ENCODE measurements around the gene SPIN4.
"Not testable (repeated sequence)": the region's sequence is repeated elsewhere in the genome, so short reads cannot be mapped to it uniquely, and the experiment has no call there.

Gene SPIN4

DNA sequence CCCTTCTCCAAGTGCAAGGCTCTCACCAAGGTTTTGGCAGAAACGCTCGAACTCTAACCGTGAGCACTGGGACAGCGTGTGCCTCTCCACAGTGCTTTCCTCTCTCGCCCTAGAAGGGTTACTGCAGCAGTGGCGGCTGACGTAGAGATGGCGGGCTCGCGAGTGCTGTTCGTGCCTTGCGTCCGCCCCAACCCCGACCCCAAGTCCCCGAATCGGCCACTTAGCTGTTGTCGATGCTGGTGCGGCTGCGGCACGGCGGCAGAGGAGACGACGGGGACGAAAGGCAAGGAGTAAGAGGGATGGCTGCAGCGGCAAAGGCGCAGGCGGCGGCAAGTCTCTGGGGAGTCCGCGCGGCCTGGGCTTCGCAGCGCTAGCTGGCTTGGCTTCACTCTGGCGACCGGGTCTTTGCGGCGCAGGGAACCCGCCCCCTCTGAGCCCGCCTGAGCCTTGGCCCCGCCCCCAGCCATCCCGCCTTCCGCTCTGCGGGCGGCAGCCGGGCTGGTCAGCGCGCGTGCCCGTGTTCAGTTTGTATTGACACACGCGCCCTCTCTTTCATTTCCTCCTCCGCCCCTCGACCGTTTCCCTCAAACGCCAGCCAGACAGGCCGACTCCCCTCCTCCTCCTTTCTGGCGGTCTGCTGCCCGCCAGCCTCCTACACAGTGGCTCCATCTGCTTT, at the start of gene SPIN4:
SPIN4 (minus strand) TSS at position 392 of the 676 bp plus-strand sequence. CDS start 513 bp downstream, outside the sequence.
- peak; percentile 2 to 24 (median 8) for DNase-seq

DNA sequence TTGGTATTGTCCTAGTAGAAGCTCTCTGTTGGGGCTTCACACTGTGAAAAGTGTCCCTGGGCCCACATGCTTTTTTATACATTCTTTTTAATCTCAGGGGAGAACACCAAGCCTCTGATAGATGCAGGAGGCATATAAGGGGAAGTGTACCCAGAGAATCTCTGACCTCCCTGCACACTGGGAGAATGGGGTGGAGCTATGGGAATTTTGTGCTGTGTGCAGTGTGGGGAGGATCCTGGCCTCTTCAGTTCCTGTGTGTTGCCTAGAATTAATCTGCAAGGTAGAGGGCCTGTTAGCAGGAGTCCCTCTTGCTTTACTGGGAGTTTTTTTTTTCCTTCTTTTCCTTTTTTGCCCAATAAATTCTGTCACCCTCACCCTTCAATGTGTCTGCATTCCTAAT, 49.2 kb upstream of the SPIN4 start:
- no peak for DNase-seq

DNA sequence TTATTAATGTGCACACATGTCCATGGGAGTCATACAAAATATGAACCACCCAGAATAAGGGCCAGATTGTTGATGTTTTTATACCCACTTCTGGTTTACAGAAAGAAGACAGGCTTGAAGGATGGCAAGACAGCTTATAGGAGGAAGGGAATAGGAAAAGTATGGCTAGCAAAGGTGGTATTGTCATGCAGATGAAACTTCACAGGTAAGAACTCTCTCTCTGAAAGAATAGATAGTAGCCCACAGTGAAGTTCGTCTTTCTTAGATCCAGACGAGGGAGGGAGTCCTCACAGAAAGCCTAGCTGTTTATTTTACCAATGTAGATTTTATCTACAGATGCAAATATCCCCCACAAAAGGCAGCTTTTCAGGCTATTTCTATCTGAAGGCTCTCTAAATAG, 43.7 kb upstream of the SPIN4 start:
- DNase-seq: no peak

DNA sequence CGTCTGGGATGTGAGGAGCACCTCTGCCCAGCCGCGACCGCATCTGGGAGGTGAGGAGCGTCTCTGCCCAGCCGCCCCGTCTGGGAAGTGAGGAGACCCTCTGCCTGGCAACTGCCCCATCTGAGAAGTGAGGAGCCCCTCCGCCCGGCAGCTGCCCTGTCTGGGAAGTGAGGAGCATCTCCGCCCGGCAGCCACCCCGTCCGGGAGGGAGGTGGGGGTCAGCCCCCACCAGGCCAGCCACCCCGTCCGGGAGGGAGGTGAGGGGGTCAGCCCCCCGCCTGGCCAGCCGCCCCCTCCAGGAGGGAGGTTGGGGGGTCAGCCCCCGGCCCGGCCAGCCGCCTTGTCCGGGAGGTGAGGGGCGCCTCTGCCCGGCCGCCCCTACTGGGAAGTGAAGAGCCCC, 42.0 kb upstream of the SPIN4 start:
- not testable (repeated sequence) for DNase-seq

GRCh38 chrX:63387411-63387810, 36.3 kb upstream of the SPIN4 start:
- no peak for DNase-seq

GRCh38 chrX:63384263-63384662, 33.1 kb upstream of the SPIN4 start:
- not testable (repeated sequence) for DNase-seq

DNA sequence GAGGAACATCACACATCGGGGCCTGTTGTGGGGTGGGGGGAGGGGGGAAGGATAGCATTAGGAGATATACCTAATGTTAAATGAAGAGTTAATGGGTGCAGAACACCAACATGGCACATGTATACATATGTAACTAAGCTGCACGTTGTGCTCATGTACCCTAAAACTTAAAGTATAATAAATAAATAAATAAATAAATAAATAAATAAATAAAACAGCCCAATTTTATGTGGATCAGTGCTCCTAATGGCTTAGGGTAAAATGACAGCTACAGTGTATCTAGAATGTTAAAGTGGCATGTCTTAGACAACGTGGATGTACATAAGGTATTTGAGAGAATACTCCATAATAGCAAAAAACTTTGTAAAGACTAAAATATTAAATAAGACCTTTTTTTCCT, 21.9 kb upstream of the SPIN4 start:
- DNase-seq: not testable (repeated sequence)

- not testable (repeated sequence) for DNase-seq
Observed at GRCh38 chrX:63367699-63368098, 16.6 kb upstream of the SPIN4 start.

DNA sequence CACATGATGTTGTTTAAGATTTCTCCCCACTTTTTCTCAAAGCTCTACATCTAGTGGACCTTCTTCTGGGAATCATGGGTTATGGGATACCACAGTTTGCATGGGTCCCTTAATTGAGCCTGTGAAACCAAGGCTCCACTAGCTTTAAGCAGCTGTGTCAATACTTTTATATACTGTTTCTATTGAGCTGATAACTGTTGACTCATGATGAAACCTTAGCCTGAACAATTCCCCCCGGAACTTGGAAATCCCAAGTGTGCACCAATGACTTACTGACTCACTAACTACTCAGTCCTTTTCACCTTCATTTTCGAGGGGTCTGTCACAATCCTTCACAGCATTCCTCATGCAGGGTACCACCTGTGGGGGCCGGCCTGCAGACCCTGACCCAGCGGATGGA, 12.7 kb upstream of the SPIN4 start:
- DNase-seq: no peak

DNA sequence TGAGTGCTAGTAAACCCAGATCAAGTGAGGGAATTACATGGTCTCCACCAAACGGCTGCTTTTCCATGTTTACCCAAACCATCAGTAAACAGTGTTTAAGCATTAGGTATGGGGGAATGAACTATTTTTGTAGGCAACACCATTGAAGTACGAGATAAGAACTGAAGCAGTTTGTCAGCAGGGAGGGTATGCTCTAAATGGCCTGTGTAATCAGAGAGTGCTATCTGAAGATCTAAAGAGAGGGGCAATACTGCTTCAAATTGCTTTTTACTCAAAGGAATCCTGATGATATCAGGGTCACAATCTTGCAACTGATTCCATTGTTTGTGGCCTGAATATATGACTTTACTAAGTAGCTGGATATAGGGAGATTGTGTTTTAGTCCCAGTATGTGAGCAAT, 10.4 kb upstream of the SPIN4 start:
- no peak for DNase-seq

DNA sequence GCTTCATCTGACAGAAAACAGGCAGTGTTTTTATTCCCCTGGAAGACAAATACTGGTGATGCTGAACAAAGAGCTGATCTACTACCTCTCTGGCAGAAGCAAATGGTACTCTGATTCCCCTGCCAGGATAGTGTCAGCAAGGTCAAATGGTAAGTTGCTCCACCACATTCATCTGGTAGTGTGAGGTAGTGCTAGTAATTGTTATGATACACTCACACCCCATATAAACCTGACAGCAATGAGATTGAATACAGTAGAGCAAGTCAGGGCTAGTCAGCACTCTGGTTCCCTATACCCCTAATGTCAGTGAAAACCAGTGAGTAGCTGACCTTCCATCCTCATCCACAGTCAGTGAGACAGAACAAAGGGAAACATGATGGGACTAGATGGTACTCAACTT, 3.4 kb upstream of the SPIN4 start:
- no peak for DNase-seq

- peak in 1 of 4 experiments; percentile 0 for DNase-seq
Observed at GRCh38 chrX:63350465-63350877, 661 bp downstream of the SPIN4 start.

GRCh38 chrX:63349307-63349706, 1.8 kb downstream of the SPIN4 start:
- DNase-seq: no peak

DNA sequence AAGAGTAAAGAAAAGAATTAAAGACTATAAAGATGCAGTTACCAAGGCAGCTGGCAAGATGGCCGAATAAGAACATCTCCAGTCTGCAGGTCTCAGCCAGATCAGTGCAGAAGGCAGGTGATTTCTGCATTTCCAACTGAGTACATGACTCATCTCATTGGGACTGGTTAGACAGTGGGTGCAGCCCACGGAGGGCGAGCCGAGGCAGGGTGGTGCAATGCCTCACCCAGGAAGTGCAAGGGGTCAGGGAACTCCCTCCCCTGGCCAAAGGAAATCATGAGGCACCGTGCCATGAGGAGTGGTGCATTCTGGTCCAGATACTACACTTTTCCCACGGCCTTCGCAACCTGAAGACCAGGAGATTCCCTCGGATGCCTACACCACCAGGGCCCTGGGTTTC, 20.5 kb downstream of the SPIN4 start:
- DNase-seq: no peak

- no peak for DNase-seq
Observed at GRCh38 chrX:63327788-63328187, 23.3 kb downstream of the SPIN4 start.

DNA sequence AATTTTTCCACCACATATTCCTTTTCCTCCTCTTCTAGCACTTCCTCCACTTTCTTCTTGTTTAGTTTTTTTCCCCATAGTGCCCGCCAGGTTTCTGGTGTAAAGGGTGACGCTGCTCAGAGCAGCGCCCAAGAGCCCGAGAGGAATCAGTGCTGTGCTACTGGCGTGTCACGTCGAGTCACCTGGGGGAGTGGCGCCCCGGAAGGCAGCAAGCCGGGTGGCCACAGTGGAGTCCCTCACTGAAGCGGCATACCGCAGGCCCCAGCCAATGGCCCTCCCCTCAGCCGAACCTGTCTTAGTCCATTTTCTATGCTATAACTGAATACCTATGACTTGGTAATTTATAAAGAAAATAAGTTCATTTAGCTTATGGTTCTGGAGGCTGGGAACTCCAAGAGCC, 51.5 kb downstream of the SPIN4 start:
- DNase-seq: no peak

Data from activated CD4-positive, CD25-positive, alpha-beta regulatory T cell (primary cell).